Superior temporal gyrus (tissue), 1 donor: Measurements from ENCODE around the gene SLC40A1.

ENCODE experiments used
- DNase-seq: peaks from one replicate; pipeline ENCODE4 v3.0.0-alpha.2; 2016; ENCODE audit errors: extremely low spot score

SLC40A1 gene

DNA sequence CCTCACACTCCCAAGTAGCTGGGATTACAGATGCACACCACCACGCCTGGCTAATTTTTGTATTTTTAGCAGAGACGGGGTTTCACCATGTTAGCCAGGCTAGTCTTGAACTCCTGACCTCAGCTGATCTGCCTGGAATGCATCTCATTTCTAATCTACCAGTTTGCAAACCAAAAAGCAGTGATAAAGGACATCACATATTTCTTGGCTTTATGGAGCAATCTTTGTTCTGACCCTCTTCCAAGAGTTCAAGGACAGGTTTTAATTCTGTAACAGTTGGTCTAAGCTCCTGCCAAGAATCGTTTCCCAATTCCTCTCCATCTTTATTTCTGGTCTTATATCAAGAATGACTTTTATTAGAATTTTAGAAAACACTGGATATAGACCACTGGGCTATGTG lies 67.7 kb downstream of the SLC40A1 start:
- DNase-seq: no peak

DNA sequence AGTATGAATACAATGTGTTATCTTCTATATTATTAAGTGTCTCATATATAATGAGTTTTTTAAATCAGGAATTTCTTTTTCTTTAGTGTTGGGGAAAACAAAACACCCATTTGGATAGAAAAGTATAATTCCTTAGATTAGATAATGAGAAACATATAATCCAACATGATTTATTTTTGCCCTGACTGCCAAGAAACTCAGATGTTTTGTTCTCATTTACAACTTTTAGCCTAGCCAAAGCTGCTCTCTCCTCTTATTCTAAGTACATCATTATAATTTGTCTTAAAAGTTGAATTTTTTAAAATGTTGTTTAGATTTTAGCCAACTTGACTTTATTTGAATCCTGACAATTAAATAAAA lies 68.6 kb downstream of the SLC40A1 start:
- no peak for DNase-seq

DNA sequence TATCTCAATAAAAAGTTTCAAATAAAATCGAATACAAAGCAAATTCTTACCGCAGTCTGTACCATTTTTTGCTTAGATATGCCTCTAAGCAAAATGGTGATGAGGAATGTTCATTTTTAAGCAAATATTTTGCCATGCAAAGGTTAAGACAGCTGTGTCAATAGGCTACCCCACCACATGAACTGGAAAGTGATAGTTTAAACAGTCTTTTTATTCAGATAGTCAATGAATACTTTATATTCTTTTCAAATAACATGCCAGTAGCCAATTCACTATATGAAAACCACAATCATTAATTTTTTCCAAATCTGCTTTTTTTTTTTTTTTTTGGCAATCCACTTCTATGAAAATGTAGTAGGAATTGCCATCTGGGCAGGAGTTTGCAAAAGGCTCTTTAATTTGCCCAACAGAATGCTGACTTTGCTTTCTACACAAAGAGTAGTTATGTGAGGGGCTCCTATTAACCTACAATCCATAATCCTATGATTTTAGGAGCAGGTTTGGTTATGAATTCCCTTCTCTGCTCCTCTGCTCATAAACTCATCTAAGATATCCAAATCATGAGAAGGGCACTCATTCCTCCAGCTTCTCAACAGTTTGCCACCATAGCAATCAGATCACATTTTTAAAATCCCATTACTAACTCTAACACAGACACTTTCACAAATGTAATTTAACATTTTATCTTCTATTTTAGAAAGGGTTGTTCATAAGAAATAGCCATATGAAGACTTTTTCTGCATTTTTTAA lies 69.2 kb downstream of the SLC40A1 start:
- DNase-seq: no peak
